Upper lobe of left lung (tissue), 4 donors: ENCODE measurements around the gene EPC2.

Source experiments
- CTCF ChIP-seq, 6 experiments: fragments of 450-650 bp in 4 of 6; fragments of 200-600 bp in 2 of 6; sonication (generic) in 2 of 6; IDR thresholded peaks; one replicate each; pipeline ENCODE4 v1.5.1; 2016 to 2019; ENCODE audit warnings: antibody characterized with exemption in 6 of 6
- EP300 ChIP-seq, 4 donors: sonication (generic); formaldehyde crosslinking; IDR thresholded peaks; one replicate each; pipeline ENCODE4 v1.5.1; 2017; ENCODE audit warnings: antibody characterized with exemption in 4 of 4, control low read depth in 2 of 4
- POLR2A ChIP-seq, 4 donors: fragments of 450-650 bp; IDR thresholded peaks; one replicate each; pipeline ENCODE4 v1.5.1; 2016 to 2017; ENCODE audit warnings: antibody characterized with exemption in 4 of 4, mild to moderate bottlenecking in 2 of 4
- POLR2AphosphoS5 ChIP-seq, 2 donors: sonication (generic); formaldehyde crosslinking; IDR thresholded peaks; one replicate each; pipeline ENCODE4 v1.5.1; 2017; ENCODE audit warnings: antibody characterized with exemption in 2 of 2

- TF ChIP-seq POLR2AphosphoS5 (IDR thresholded peaks at IDR 0.05): no peak
- no peak for TF ChIP-seq CTCF (IDR thresholded peaks at IDR 0.05)
- no peak for TF ChIP-seq POLR2A (IDR thresholded peaks at IDR 0.05)
- no peak for TF ChIP-seq EP300 (IDR thresholded peaks at IDR 0.05)
These were observed 71.9 kb downstream of the EPC2 start for GRCh38 chr2:148716378-148716920.
